Upper lobe of left lung (tissue), 4 donors: ENCODE data around the gene VPS33B.

ENCODE experiments used
- CTCF ChIP-seq, 6 experiments: fragments of 450-650 bp in 4 of 6; fragments of 200-600 bp in 2 of 6; sonication (generic) in 2 of 6; IDR thresholded peaks; one replicate each; pipeline ENCODE4 v1.5.1; 2016 to 2019; ENCODE audit warnings: antibody characterized with exemption in 6 of 6
- EP300 ChIP-seq, 4 donors: sonication (generic); formaldehyde crosslinking; IDR thresholded peaks; one replicate each; pipeline ENCODE4 v1.5.1; 2017; ENCODE audit warnings: antibody characterized with exemption in 4 of 4, control low read depth in 2 of 4
- POLR2A ChIP-seq, 4 donors: fragments of 450-650 bp; IDR thresholded peaks; one replicate each; pipeline ENCODE4 v1.5.1; 2016 to 2017; ENCODE audit warnings: antibody characterized with exemption in 4 of 4, mild to moderate bottlenecking in 2 of 4
- POLR2AphosphoS5 ChIP-seq, 2 donors: sonication (generic); formaldehyde crosslinking; IDR thresholded peaks; one replicate each; pipeline ENCODE4 v1.5.1; 2017; ENCODE audit warnings: antibody characterized with exemption in 2 of 2

GRCh38 chr15:91072161-91072560, 49.8 kb upstream of the VPS33B start:
- TF ChIP-seq CTCF (IDR thresholded peaks at IDR 0.05) (no peak), POLR2A (IDR thresholded peaks at IDR 0.05) (no peak), EP300 (IDR thresholded peaks at IDR 0.05) (no peak), POLR2AphosphoS5 (IDR thresholded peaks at IDR 0.05) (no peak)
